K562 (cell line): ENCODE measurements around the gene TMPRSS9. TPM values are rescaled to one million over a fixed set of nuclear protein-coding genes. Genes with fewer than 3 reads are reported as not detected.

Experiments
- E4F1 ChIP-seq: fragments of 250-450 bp; sonication (Bioruptor Pico); IDR thresholded peaks from 2 replicates; pipeline ENCODE4 v1.5.0; 2021; ENCODE audit warnings: mild to moderate bottlenecking, borderline replicate concordance
- ELF2 ChIP-seq: fragments of 250-450 bp; sonication (Bioruptor Pico); IDR thresholded peaks from 2 replicates; pipeline ENCODE4 v1.5.0; 2021; ENCODE audit warnings: mild to moderate bottlenecking
- MCM7 ChIP-seq, 2 experiments: fragments of 450-650 bp; IDR thresholded peaks; 2 replicates each; pipeline ENCODE4 v1.6.1; 2016 to 2018
- MYNN ChIP-seq, 2 experiments: sonication (generic); formaldehyde crosslinking in 1 of 2; IDR thresholded peaks; 2 replicates each; pipeline versions ENCODE4 v1.5.0 to v1.6.1; 2016 to 2020; ENCODE audit warnings: antibody characterized with exemption in 1 of 2, missing genetic modification reagents in 1 of 2
- POLR2B ChIP-seq: fragments of 450-650 bp; IDR thresholded peaks from 2 replicates; pipeline ENCODE4 v1.6.1; 2018; ENCODE audit warnings: low read depth; ENCODE audit not compliant: partially characterized antibody
- POLR3A ChIP-seq: IDR thresholded peaks from 2 replicates; pipeline ENCODE4 v1.6.1; 2011; ENCODE audit warnings: borderline replicate concordance, mild to moderate bottlenecking, moderate library complexity; ENCODE audit not compliant: insufficient read length, insufficient read depth; ENCODE audit errors: extremely low read depth
- POU5F1 ChIP-seq: fragments of 150-350 bp; IDR thresholded peaks from 2 replicates; pipeline ENCODE4 v1.6.1; 2014; ENCODE audit warnings: borderline replicate concordance, low read length, low read depth, mild to moderate bottlenecking; ENCODE audit not compliant: partially characterized antibody
- PTBP1 ChIP-seq: fragments of 200-400 bp; formaldehyde crosslinking; IDR thresholded peaks from 2 replicates; pipeline ENCODE4 v1.6.1; 2017; ENCODE audit warnings: low read depth, low read length
- PYGO2 ChIP-seq: fragments of 450-650 bp; IDR thresholded peaks from 2 replicates; pipeline ENCODE4 v1.6.1; 2016; ENCODE audit warnings: mild to moderate bottlenecking, missing genetic modification characterization, moderate library complexity, missing compliant biosample characterization
- RAD51 ChIP-seq: fragments of 450-650 bp; IDR thresholded peaks from 2 replicates; pipeline ENCODE4 v1.7.1; 2016; ENCODE audit warnings: low read depth, mild to moderate bottlenecking, borderline replicate concordance
- RB1 ChIP-seq: fragments of 450-650 bp; IDR thresholded peaks from 2 replicates; pipeline ENCODE4 v1.6.1; 2017; ENCODE audit warnings: low read depth, mild to moderate bottlenecking
- RBFOX2 ChIP-seq: fragments of 200-400 bp; formaldehyde crosslinking; IDR thresholded peaks from 2 replicates; pipeline ENCODE4 v1.6.1; 2017; ENCODE audit warnings: low read depth, mild to moderate bottlenecking, low read length, moderate library complexity
- SNAPC5 ChIP-seq: fragments of 250-450 bp; sonication (Bioruptor Pico); IDR thresholded peaks from 2 replicates; pipeline ENCODE4 v1.8.0; 2021; ENCODE audit warnings: moderate library complexity, mild to moderate bottlenecking, inconsistent platforms
- SP2 ChIP-seq: IDR thresholded peaks from 2 replicates; pipeline ENCODE4 v1.6.1; 2011; ENCODE audit warnings: mild to moderate bottlenecking, low read depth, low read length, moderate library complexity; ENCODE audit not compliant: poor library complexity, severe bottlenecking; ENCODE audit errors: extremely low read depth
- TCF7 ChIP-seq: sonication (generic); IDR thresholded peaks from 2 replicates; pipeline ENCODE4 v1.6.1; 2016; ENCODE audit warnings: antibody characterized with exemption, borderline replicate concordance
- XRCC4 ChIP-seq: IDR thresholded peaks from one replicate; pipeline ENCODE4 v1.6.1; 2011; ENCODE audit not compliant: insufficient read depth, insufficient read length; ENCODE audit errors: extremely low read depth
- XRCC5 ChIP-seq: fragments of 200-400 bp; formaldehyde crosslinking; IDR thresholded peaks from 2 replicates; pipeline ENCODE4 v1.6.1; 2017; ENCODE audit warnings: low read depth, mild to moderate bottlenecking, low read length
- ZBTB26 ChIP-seq: fragments of 450-650 bp; formaldehyde crosslinking; IDR thresholded peaks from 2 replicates; pipeline ENCODE4 v1.4.0; 2022; ENCODE audit warnings: missing genetic modification characterization
- ZBTB9 ChIP-seq: fragments of 450-650 bp; formaldehyde crosslinking; IDR thresholded peaks from 2 replicates; pipeline ENCODE4 v1.4.0; 2020; ENCODE audit warnings: mild to moderate bottlenecking, moderate library complexity
- ZC3H11A ChIP-seq: IDR thresholded peaks from 2 replicates; pipeline ENCODE4 v1.6.1; 2012; ENCODE audit warnings: low read depth, low read length, improper control_type of control experiment
- ZFP30 ChIP-seq: fragments of 250-450 bp; sonication (Bioruptor Pico); IDR thresholded peaks from 2 replicates; pipeline ENCODE4 v1.8.0; 2022; ENCODE audit warnings: moderate library complexity, mild to moderate bottlenecking, inconsistent platforms, borderline replicate concordance
- ZNF121 ChIP-seq: sonication (generic); formaldehyde crosslinking; conservative IDR thresholded peaks from 2 replicates; pipeline ENCODE4 v1.8.0; 2022; ENCODE audit warnings: missing genetic modification reagents
- ZNF212 ChIP-seq: fragments of 450-650 bp; formaldehyde crosslinking; IDR thresholded peaks from 2 replicates; pipeline ENCODE4 v1.4.0; 2020; ENCODE audit warnings: mild to moderate bottlenecking
- ZNF324 ChIP-seq: fragments of 250-450 bp; sonication (Bioruptor Pico); IDR thresholded peaks from 2 replicates; pipeline ENCODE4 v1.4.0; 2020; ENCODE audit warnings: mild to moderate bottlenecking
- polyA plus RNA-seq, 8 experiments: library from polyadenylated mRNA; depleted of rRNA in 4 of 8; stranded (reverse) in 5 of 8; unstranded in 3 of 8; fragments of >200 nt; fragmentation: Nextera tagmentation in 2 of 8; fragmentation: Illumina TruSeq in 1 of 8; extraction: Ambion mirVana in 2 of 8; extraction: Trizol in 1 of 8; gene quantifications; 2 replicates each; pipeline versions ENCODE4 v1.2.1 to v1.2.3, GENCODE V29; 2011 to 2014; ENCODE audit warnings: inconsistent platforms in 1 of 8, missing spikeins in 1 of 8
- total RNA-seq, 7 experiments: library from RNA; depleted of rRNA in 6 of 7; stranded (reverse); fragments of >200 nt in 6 of 7; fragmentation: Illumina TruSeq in 2 of 7; extraction: Trizol in 2 of 7; gene quantifications; 2 replicates each; pipeline versions ENCODE4 v1.2.1 to v1.2.3, GENCODE V29; 2011 to 2021; ENCODE audit warnings: low replicate concordance in 1 of 7

The TMPRSS9 gene
- total and polyA plus RNA-seq, 9 of the 15 experiments (the other 6 are each of a cell fraction or from before 2014, with no cell fraction given) = 0.01 to 0.03 TPM; not detected in 7

GRCh38 chr19:2341244-2341751 is 18.8 kb upstream of the TMPRSS9 start (continued):
- TF ChIP-seq ELF2 (no peak), MCM7 (IDR thresholded peaks at IDR 0.05) (no peak), ZBTB26 (CRISPR knock-in tag) (no peak), ZFP30 (no peak), E4F1 (CRISPR knock-in tag) (no peak), XRCC5 (no peak), ZNF121 (CRISPR knock-in tag) (no peak), POLR2B (no peak), POLR3A (no peak), ZNF324 (no peak), ZNF212 (no peak), SP2 (no peak), POU5F1 (no peak), PYGO2 (no peak), RB1 (no peak), ZC3H11A (no peak), ZBTB9 (CRISPR knock-in tag) (peak; percentile 91), PTBP1 (no peak), RAD51 (peak; percentile 24; the same call in 1 of the 2 replicates), TCF7 (no peak), MYNN (IDR thresholded peaks at IDR 0.05) (no peak), MYNN (CRISPR knock-in tag; IDR thresholded peaks at IDR 0.05) (no peak), SNAPC5 (CRISPR knock-in tag) (no peak), XRCC4 (no peak), RBFOX2 (peak; percentile 38; the same call in 1 of the 2 replicates)
